RWPE2 (cell line): Measurements from ENCODE around the gene TXNRD3.

Experiments
- ATAC-seq: fragments of 200-7000 bp; cut with Tn5 transposase; 3 replicates; pipeline ENCODE4 v1.9.1; 2021; ENCODE audit warnings: low read depth
- DNase-seq: peaks from one replicate; pipeline ENCODE4 v3.0.0-alpha.2; 2020; ENCODE audit warnings: low spot score
- H3K27ac ChIP-seq: fragments of 450-650 bp; 2 replicates; pipeline ENCODE4 v1.5.1; 2017; ENCODE audit warnings: mild to moderate bottlenecking; ENCODE audit not compliant: poor library complexity, severe bottlenecking
- H3K27me3 ChIP-seq: fragments of 250-450 bp; sonication (Bioruptor Pico); 2 replicates; pipeline ENCODE4 v1.5.1; 2021; ENCODE audit warnings: mild to moderate bottlenecking, moderate library complexity; ENCODE audit not compliant: insufficient read depth, poor library complexity, severe bottlenecking
- H3K36me3 ChIP-seq: fragments of 250-450 bp; sonication (Bioruptor Pico); 2 replicates; pipeline ENCODE4 v1.5.1; 2020; ENCODE audit warnings: low read depth, mild to moderate bottlenecking, moderate library complexity
- H3K4me1 ChIP-seq: fragments of 250-450 bp; sonication (Bioruptor Pico); 2 replicates; pipeline ENCODE4 v1.5.1; 2021; ENCODE audit warnings: mild to moderate bottlenecking, moderate library complexity; ENCODE audit not compliant: insufficient read depth, poor library complexity, severe bottlenecking
- H3K4me3 ChIP-seq: fragments of 250-450 bp; sonication (Bioruptor Pico); 2 replicates; pipeline ENCODE4 v1.5.1; 2021; ENCODE audit warnings: mild to moderate bottlenecking, moderate library complexity; ENCODE audit not compliant: severe bottlenecking
- H3K9me3 ChIP-seq: fragments of 250-450 bp; sonication (Bioruptor Pico); 2 replicates; pipeline ENCODE4 v1.5.1; 2021; ENCODE audit warnings: mild to moderate bottlenecking, moderate library complexity; ENCODE audit not compliant: severe bottlenecking
- TF ChIP-seq, protein P1 (sequence below): fragments of 450-650 bp; IDR thresholded peaks from one replicate; pipeline ENCODE4 v1.5.1; 2017; ENCODE audit warnings: mild to moderate bottlenecking, moderate library complexity; ENCODE audit not compliant: poor library complexity, severe bottlenecking

TXNRD3 gene

DNA sequence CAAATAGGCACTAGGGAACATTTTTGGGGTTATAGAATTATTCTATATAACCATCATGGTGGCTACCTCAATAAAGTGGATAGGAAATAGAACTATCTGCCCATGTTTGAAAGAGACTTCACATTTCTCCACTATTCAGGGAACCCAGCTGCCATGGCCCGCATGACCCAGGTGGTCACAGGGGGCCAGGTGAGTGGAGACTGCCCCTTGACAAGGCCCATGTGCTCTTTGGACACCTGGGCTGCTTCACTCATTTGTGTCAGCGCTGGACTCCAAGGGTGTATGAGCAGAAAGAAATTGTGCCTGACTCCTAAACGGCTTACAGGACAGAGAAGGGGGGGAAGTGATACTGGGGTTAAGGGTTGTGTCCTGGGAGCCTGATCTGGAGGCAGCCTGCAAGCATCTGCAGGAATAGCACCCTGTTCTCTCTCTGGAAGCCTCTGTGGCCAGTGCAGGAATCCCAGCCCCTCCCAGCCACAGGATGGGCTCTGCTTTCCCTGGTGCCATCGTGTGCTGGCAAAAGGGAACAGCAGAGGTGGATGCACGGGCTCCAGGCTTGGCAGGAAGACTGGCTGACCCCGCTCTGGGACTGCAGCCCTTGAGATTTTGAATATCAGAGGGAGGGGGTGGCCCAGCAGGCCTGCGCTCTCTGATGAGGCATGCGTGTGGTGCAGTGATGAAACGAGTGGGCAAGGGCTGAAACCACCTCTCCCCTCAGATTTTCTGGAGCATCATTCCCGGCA lies 87.1 kb downstream of the TXNRD3 start:
- no peaks in the 10 kb centered on the region for H3K4me1 ChIP-seq
- TF ChIP-seq, protein P1, sequence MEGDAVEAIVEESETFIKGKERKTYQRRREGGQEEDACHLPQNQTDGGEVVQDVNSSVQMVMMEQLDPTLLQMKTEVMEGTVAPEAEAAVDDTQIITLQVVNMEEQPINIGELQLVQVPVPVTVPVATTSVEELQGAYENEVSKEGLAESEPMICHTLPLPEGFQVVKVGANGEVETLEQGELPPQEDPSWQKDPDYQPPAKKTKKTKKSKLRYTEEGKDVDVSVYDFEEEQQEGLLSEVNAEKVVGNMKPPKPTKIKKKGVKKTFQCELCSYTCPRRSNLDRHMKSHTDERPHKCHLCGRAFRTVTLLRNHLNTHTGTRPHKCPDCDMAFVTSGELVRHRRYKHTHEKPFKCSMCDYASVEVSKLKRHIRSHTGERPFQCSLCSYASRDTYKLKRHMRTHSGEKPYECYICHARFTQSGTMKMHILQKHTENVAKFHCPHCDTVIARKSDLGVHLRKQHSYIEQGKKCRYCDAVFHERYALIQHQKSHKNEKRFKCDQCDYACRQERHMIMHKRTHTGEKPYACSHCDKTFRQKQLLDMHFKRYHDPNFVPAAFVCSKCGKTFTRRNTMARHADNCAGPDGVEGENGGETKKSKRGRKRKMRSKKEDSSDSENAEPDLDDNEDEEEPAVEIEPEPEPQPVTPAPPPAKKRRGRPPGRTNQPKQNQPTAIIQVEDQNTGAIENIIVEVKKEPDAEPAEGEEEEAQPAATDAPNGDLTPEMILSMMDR: peak; percentile 19
- DNase-seq (no peak), ATAC-seq (peak; percentile 82)
- no peaks in the 10 kb centered on the region for H3K36me3 ChIP-seq
- H3K4me3 ChIP-seq: no peak overlapping the region
- H3K9me3 ChIP-seq: peaks cover 1% of the 10 kb centered on the region
- peaks cover 5% of the 10 kb centered on the region for H3K27me3 ChIP-seq
- no peak overlapping the region for H3K27ac ChIP-seq

DNA sequence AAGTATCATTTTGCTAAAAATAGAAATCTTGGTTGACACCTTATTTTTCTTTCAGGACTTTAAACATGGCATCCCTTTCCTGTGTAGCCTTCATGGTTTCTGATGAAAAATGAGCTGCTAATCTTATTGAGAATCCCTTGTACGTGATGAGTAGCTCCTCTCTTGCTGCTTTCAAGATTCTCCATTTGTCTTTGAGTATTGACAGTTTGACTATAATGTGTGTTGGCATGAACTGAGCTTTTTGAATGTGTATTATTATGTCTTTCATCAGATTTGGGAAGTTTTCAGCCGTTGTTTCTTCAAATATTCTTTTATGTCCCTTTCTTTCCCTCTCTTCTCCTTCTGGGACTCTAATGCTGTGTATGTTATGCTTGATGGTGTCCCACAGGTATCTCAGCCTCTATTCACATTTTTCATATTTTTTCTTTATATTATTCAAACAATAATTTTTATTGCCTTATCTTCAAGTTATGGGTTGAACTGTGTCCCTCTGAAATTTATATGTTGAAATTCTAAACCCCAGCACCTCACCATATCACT lies 92.1 kb downstream of the TXNRD3 start:
- TF ChIP-seq, protein P1: no peak
- Histone ChIP-seq H3K4me3 (no peak overlapping the region), H3K9me3 (peaks cover 3% of the 10 kb centered on the region), H3K27ac (no peak overlapping the region), H3K27me3 (peaks cover 11% of the 10 kb centered on the region), H3K4me1 (no peaks in the 10 kb centered on the region), H3K36me3 (no peaks in the 10 kb centered on the region)
- DNase-seq: no peak
- ATAC-seq: no peak

- Histone ChIP-seq H3K4me3 (no peak within 1 kb of the TSS), H3K27ac (no peak within 1 kb of the TSS), H3K4me1 (no peaks in the 10 kb centered on the region), H3K27me3 (peaks cover 5% of the 10 kb centered on the region), H3K36me3 (no peaks in the 10 kb centered on the region), H3K9me3 (peaks cover 3% of the 10 kb centered on the region)
- ATAC-seq (no peak; the same call in 2 of the 3 replicates), DNase-seq (no peak)
- TF ChIP-seq, protein P1: no peak
Measured at GRCh38 chr3:126558336-126559071, 96.4 kb downstream of the TXNRD3 start, which contains the start of gene C3orf22. Gene C3orf22, minus strand, starts transcription at chr3:126558932. Its CDS starts 5,542 bp downstream, at chr3:126553390.

GRCh38 chr3:126557761-126558160 lies 97.2 kb downstream of the TXNRD3 start:
- Histone ChIP-seq H3K9me3 (peaks cover under 1% of the 10 kb centered on the region), H3K27me3 (peaks cover 5% of the 10 kb centered on the region), H3K4me3 (no peak overlapping the region), H3K36me3 (no peaks in the 10 kb centered on the region), H3K27ac (no peak overlapping the region), H3K4me1 (no peaks in the 10 kb centered on the region)
- DNase-seq (no peak), ATAC-seq (no peak)
- TF ChIP-seq, protein P1: no peak
